GM23338 (cell line): ENCODE data around the gene DPP9. TPM values are rescaled to one million over a fixed set of nuclear protein-coding genes. Genes with fewer than 3 reads are reported as not detected.

Source experiments
- ATAC-seq: fragments of 200-7000 bp; cut with Tn5 transposase; 3 replicates; pipeline ENCODE4 v1.9.1; 2020
- DNase-seq: peaks from one replicate; pipeline ENCODE4 v3.0.0-alpha.2; 2015; ENCODE audit warnings: low spot score
- H2AFZ ChIP-seq: fragments of 200-600 bp; sonication (generic); 2 replicates; pipeline ENCODE4 v1.8.0; 2016; ENCODE audit warnings: antibody characterized with exemption, mild to moderate bottlenecking, moderate library complexity
- H3F3A ChIP-seq: fragments of 200-600 bp; sonication (generic); replicated peaks from 2 replicates; pipeline ENCODE4 v1.8.0; 2017; ENCODE audit warnings: antibody characterized with exemption, mixed run types, low read depth
- H3K27ac ChIP-seq: fragments of 200-600 bp; sonication (generic); 2 replicates; pipeline ENCODE4 v1.6.1; 2016; ENCODE audit warnings: low read depth
- H3K27me3 ChIP-seq: fragments of 200-600 bp; sonication (generic); 2 replicates; pipeline ENCODE4 v1.8.0; 2016; ENCODE audit warnings: mild to moderate bottlenecking, mixed run types, moderate library complexity; ENCODE audit not compliant: insufficient read depth
- H3K36me3 ChIP-seq: fragments of 200-600 bp; sonication (generic); 2 replicates; pipeline ENCODE4 v1.8.0; 2016; ENCODE audit warnings: mild to moderate bottlenecking; ENCODE audit not compliant: insufficient read depth
- H3K4me1 ChIP-seq: fragments of 200-600 bp; sonication (generic); 2 replicates; pipeline ENCODE4 v1.8.0; 2016; ENCODE audit warnings: mild to moderate bottlenecking, moderate library complexity; ENCODE audit not compliant: insufficient read depth
- H3K4me2 ChIP-seq: fragments of 200-600 bp; sonication (generic); 2 replicates; pipeline ENCODE4 v1.7.1; 2017; ENCODE audit warnings: mixed run types
- H3K4me3 ChIP-seq: fragments of 200-600 bp; sonication (generic); 2 replicates; pipeline ENCODE4 v1.6.1; 2016; ENCODE audit warnings: mixed run types
- H3K79me2 ChIP-seq: fragments of 200-600 bp; sonication (generic); replicated peaks from 2 replicates; pipeline ENCODE4 v1.8.0; 2017; ENCODE audit warnings: mild to moderate bottlenecking; ENCODE audit not compliant: insufficient read depth
- H3K9me2 ChIP-seq: fragments of 200-600 bp; sonication (generic); 2 replicates; pipeline ENCODE4 v1.8.0; 2017; ENCODE audit not compliant: insufficient read depth
- H4K20me1 ChIP-seq: fragments of 200-600 bp; sonication (generic); replicated peaks from 2 replicates; pipeline ENCODE4 v1.8.0; 2017; ENCODE audit warnings: mild to moderate bottlenecking; ENCODE audit not compliant: insufficient read depth
- H3K27ac Mint-ChIP-seq: 2 replicates; pipeline ENCODE4 v1.8.0; 2020; ENCODE audit warnings: inconsistent platforms, mild to moderate bottlenecking, moderate library complexity, mixed read lengths
- H3K27me3 Mint-ChIP-seq: 3 replicates; pipeline ENCODE4 v1.8.0; 2022; ENCODE audit warnings: low read depth, mild to moderate bottlenecking, moderate library complexity, mixed read lengths, inconsistent platforms; ENCODE audit not compliant: insufficient read depth, poor library complexity
- H3K36me3 Mint-ChIP-seq: 3 replicates; pipeline ENCODE4 v1.8.0; 2021; ENCODE audit warnings: low read depth, mild to moderate bottlenecking, inconsistent platforms, moderate library complexity, mixed read lengths
- H3K4me1 Mint-ChIP-seq: 3 replicates; pipeline ENCODE4 v1.8.0; 2020; ENCODE audit warnings: mild to moderate bottlenecking, inconsistent platforms, mixed read lengths
- H3K4me3 Mint-ChIP-seq: 3 replicates; pipeline ENCODE4 v1.8.0; 2021; ENCODE audit warnings: moderate library complexity, mild to moderate bottlenecking, inconsistent platforms, mixed read lengths
- H3K9me3 Mint-ChIP-seq: 3 replicates; pipeline ENCODE4 v1.8.0; 2020; ENCODE audit warnings: moderate library complexity, mild to moderate bottlenecking, inconsistent platforms, mixed read lengths
- CTCF ChIP-seq, 2 experiments: fragments of 200-600 bp in 1 of 2; sonication (generic) in 1 of 2; conservative IDR thresholded peaks; 2 replicates each; pipeline versions ENCODE4 v1.5.1 to v1.6.1; 2016 to 2017; ENCODE audit warnings: antibody characterized with exemption in 2 of 2, low read depth in 2 of 2, mild to moderate bottlenecking in 2 of 2, moderate library complexity in 1 of 2
- ETS1 ChIP-seq: IDR thresholded peaks from 2 replicates; pipeline ENCODE4 v1.6.1; 2016; ENCODE audit warnings: antibody characterized with exemption
- EZH2 ChIP-seq: fragments of 200-600 bp; sonication (generic); IDR thresholded peaks from one replicate; pipeline ENCODE4 v1.8.0; 2017; ENCODE audit warnings: antibody characterized with exemption, mild to moderate bottlenecking, low read depth; ENCODE audit not compliant: unreplicated experiment
- NANOG ChIP-seq: IDR thresholded peaks from 2 replicates; pipeline ENCODE4 v1.6.1; 2016; ENCODE audit warnings: antibody characterized with exemption, borderline replicate concordance
- ZNF331 ChIP-seq: fragments of 250-450 bp; sonication (Bioruptor Pico); IDR thresholded peaks from 2 replicates; pipeline ENCODE4 v1.5.0; 2020; ENCODE audit warnings: low read depth, mild to moderate bottlenecking, moderate library complexity
- polyA plus RNA-seq: library from polyadenylated mRNA; unstranded; fragments of >200 nt; fragmentation: Nextera tagmentation; extraction: Ambion mirVana; gene quantifications from 2 replicates; pipeline ENCODE4 v1.2.1, GENCODE V29; 2016
- total RNA-seq: library from RNA; depleted of rRNA; stranded (reverse); fragments of >200 nt; shearing (Covaris generic); gene quantifications from 2 replicates; pipeline ENCODE4 v1.2.3, GENCODE V29; 2014

Gene DPP9
- total and polyA plus RNA-seq, 2 experiments from 2014 or later, result 19.5 to 49.2 TPM

- no peaks in the 10 kb centered on the region for H3K79me2 ChIP-seq
- H3K27me3 Mint-ChIP-seq, result peaks cover 16% of the 10 kb centered on the region
- peak overlapping the region; percentile 100 for H2AFZ ChIP-seq
- H3K27ac Mint-ChIP-seq, result 0 out of 2 replicates have a peak overlapping the region, but pooled peaks have one; percentile 65
- H4K20me1 ChIP-seq, result no peaks in the 10 kb centered on the region
- H3K27me3 ChIP-seq, result no peaks in the 10 kb centered on the region
- H3K4me3 ChIP-seq, result peak overlapping the region; percentile 41; the same call in 1 of the 2 replicates
- TF ChIP-seq ZNF331 (no peak), CTCF (conservative IDR thresholded peaks at IDR 0.05; ENCODE audit: low read depth in 2 of 2) (peak; percentile 65 to 96)
- DNase-seq, result peak; percentile 91
- no peaks in the 10 kb centered on the region for H3K9me2 ChIP-seq
- H3K4me2 ChIP-seq, result peak overlapping the region; percentile 67
- no peaks in the 10 kb centered on the region for H3K36me3 ChIP-seq
- H3K4me3 Mint-ChIP-seq, result peak overlapping the region; percentile 54; the same call in 2 of the 3 replicates
- H3K36me3 Mint-ChIP-seq, result no peaks in the 10 kb centered on the region
- H3K4me1 Mint-ChIP-seq, result peaks cover 2% of the 10 kb centered on the region; the same call in 1 of the 3 replicates
- no peaks in the 10 kb centered on the region for H3K4me1 ChIP-seq
- ATAC-seq, result peak; percentile 97
- H3K27ac ChIP-seq, result no peak overlapping the region
- H3F3A ChIP-seq, result no peaks in the 10 kb centered on the region
- no peaks in the 10 kb centered on the region for H3K9me3 Mint-ChIP-seq
Observed at GRCh38 chr19:4732680-4733114, 9.1 kb upstream of the DPP9 start.

GRCh38 chr19:4730740-4731171, 7.1 kb upstream of the DPP9 start:
- no peak overlapping the region for H3K27ac ChIP-seq
- H3K27me3 Mint-ChIP-seq, result peaks cover 14% of the 10 kb centered on the region
- H3K27me3 ChIP-seq, result no peaks in the 10 kb centered on the region
- DNase-seq (peak; percentile 72), ATAC-seq (peak; percentile 66)
- H3K36me3 Mint-ChIP-seq, result no peaks in the 10 kb centered on the region
- no peaks in the 10 kb centered on the region for H4K20me1 ChIP-seq
- no peaks in the 10 kb centered on the region for H3K9me3 Mint-ChIP-seq
- H3K4me2 ChIP-seq, result no peak overlapping the region
- H3K4me3 ChIP-seq, result no peak overlapping the region
- no peak overlapping the region for H3K27ac Mint-ChIP-seq
- H3K4me3 Mint-ChIP-seq, result no peak overlapping the region
- H3F3A ChIP-seq, result no peaks in the 10 kb centered on the region
- TF ChIP-seq ETS1, result no peak
- peak; percentile 70 to 77 for TF ChIP-seq CTCF (conservative IDR thresholded peaks at IDR 0.05; ENCODE audit: low read depth in 2 of 2)
- H3K36me3 ChIP-seq, result no peaks in the 10 kb centered on the region
- H3K79me2 ChIP-seq, result no peaks in the 10 kb centered on the region
- no peaks in the 10 kb centered on the region for H3K4me1 ChIP-seq
- no peak overlapping the region for H2AFZ ChIP-seq
- no peaks in the 10 kb centered on the region for H3K9me2 ChIP-seq
- peaks cover 2% of the 10 kb centered on the region; the same call in 1 of the 3 replicates for H3K4me1 Mint-ChIP-seq

- Histone ChIP-seq H3K79me2 (no peaks in the 10 kb centered on the region), H3K27me3 (no peaks in the 10 kb centered on the region), H4K20me1 (no peaks in the 10 kb centered on the region), H3K4me2 (no peak overlapping the region), H3K27ac (no peak overlapping the region), H3K36me3 (no peaks in the 10 kb centered on the region), H3K9me2 (no peaks in the 10 kb centered on the region), H2AFZ (no peak overlapping the region), H3K4me1 (no peaks in the 10 kb centered on the region), H3F3A (no peaks in the 10 kb centered on the region), H3K4me3 (no peak overlapping the region)
- Mint-ChIP-seq H3K4me1 (peaks cover 2% of the 10 kb centered on the region; the same call in 1 of the 3 replicates), H3K27me3 (peaks cover 31% of the 10 kb centered on the region), H3K9me3 (peaks cover 8% of the 10 kb centered on the region; the same call in 2 of the 3 replicates), H3K36me3 (peaks cover 2% of the 10 kb centered on the region; the same call in 1 of the 3 replicates), H3K4me3 (no peak overlapping the region), H3K27ac (no peak overlapping the region)
- ATAC-seq (no peak), DNase-seq (no peak)
- TF ChIP-seq EZH2, result no peak
- no peak for TF ChIP-seq NANOG
Observed at GRCh38 chr19:4728871-4729270, 5.2 kb upstream of the DPP9 start.
